Karpas-422 (cell line): ENCODE measurements around the gene CRYAA. TPM values are rescaled to one million over a fixed set of nuclear protein-coding genes. Genes with fewer than 3 reads are reported as not detected.

Source experiments
- DNase-seq: peaks from one replicate; pipeline ENCODE4 v3.0.0-alpha.2; 2015
- H2AFZ ChIP-seq: fragments of 200-600 bp; sonication (generic); 2 replicates; pipeline ENCODE4 v1.6.1; 2014; ENCODE audit warnings: antibody characterized with exemption, low read length, mixed read lengths
- H3K27ac ChIP-seq: fragments of 200-600 bp; sonication (generic); 2 replicates; pipeline ENCODE4 v1.5.1; 2014; ENCODE audit warnings: mild to moderate bottlenecking, low read length, moderate library complexity
- H3K27me3 ChIP-seq: fragments of 200-600 bp; sonication (generic); 2 replicates; pipeline ENCODE4 v1.6.1; 2014; ENCODE audit warnings: low read length, mixed read lengths
- H3K36me3 ChIP-seq: fragments of 200-600 bp; sonication (generic); 2 replicates; pipeline ENCODE4 v1.6.1; 2014; ENCODE audit warnings: low read length, mixed read lengths; ENCODE audit not compliant: insufficient read depth
- H3K4me1 ChIP-seq: fragments of 200-600 bp; sonication (generic); 2 replicates; pipeline ENCODE4 v1.6.1; 2014; ENCODE audit warnings: mild to moderate bottlenecking, low read length, mixed read lengths
- H3K4me2 ChIP-seq: fragments of 200-600 bp; sonication (generic); 2 replicates; pipeline ENCODE4 v1.6.1; 2014; ENCODE audit warnings: low read length, low read depth, mild to moderate bottlenecking; ENCODE audit not compliant: poor library complexity, severe bottlenecking
- H3K4me3 ChIP-seq: fragments of 200-600 bp; sonication (generic); 2 replicates; pipeline ENCODE4 v1.5.1; 2014; ENCODE audit warnings: mild to moderate bottlenecking, antibody characterized with exemption, low read length, mixed read lengths
- H3K79me2 ChIP-seq: fragments of 200-600 bp; sonication (generic); 2 replicates; pipeline ENCODE4 v1.6.1; 2014; ENCODE audit warnings: mild to moderate bottlenecking, low read length, mixed read lengths
- H3K9ac ChIP-seq: fragments of 200-600 bp; sonication (generic); 2 replicates; pipeline ENCODE4 v1.6.0; 2014; ENCODE audit warnings: low read length
- H3K9me2 ChIP-seq: fragments of 200-600 bp; sonication (generic), shearing (Covaris generic); replicated peaks from 2 replicates; pipeline ENCODE4 v1.6.0; 2014; ENCODE audit warnings: mild to moderate bottlenecking, low read length, moderate library complexity; ENCODE audit not compliant: insufficient read depth
- H3K9me3 ChIP-seq: fragments of 300-700, 200-600 bp; sonication (generic); 2 replicates; pipeline ENCODE4 v1.6.1; 2014; ENCODE audit warnings: low read length, mixed read lengths
- H4K20me1 ChIP-seq: fragments of 200-600 bp; sonication (generic); 2 replicates; pipeline ENCODE4 v1.6.1; 2014; ENCODE audit warnings: mild to moderate bottlenecking, antibody characterized with exemption, low read length, low read depth; ENCODE audit not compliant: insufficient read depth
- total RNA-seq: library from RNA; depleted of rRNA; stranded (reverse); fragments of >200 nt; shearing (Covaris generic); gene quantifications from 2 replicates; pipeline ENCODE4 v1.2.3, GENCODE V29; 2014; ENCODE audit warnings: low replicate concordance

The CRYAA gene
- total RNA-seq, 1 experiment from 2014 or later = not detected

GRCh38 chr21:43192501-43193081, 23.8 kb downstream of the CRYAA start:
- peaks cover 4% of the 10 kb centered on the region; the same call in 1 of the 2 replicates for H3K9me3 ChIP-seq
- H3K36me3 ChIP-seq = no peaks in the 10 kb centered on the region
- no peak overlapping the region for H3K27ac ChIP-seq
- H3K9me2 ChIP-seq = no peaks in the 10 kb centered on the region
- H3K4me3 ChIP-seq = no peak overlapping the region
- H3K9ac ChIP-seq = no peak overlapping the region
- H3K27me3 ChIP-seq = no peaks in the 10 kb centered on the region
- H3K4me1 ChIP-seq = peaks cover 63% of the 10 kb centered on the region
- H4K20me1 ChIP-seq = no peaks in the 10 kb centered on the region
- peak; percentile 67 for DNase-seq
- no peak overlapping the region for H2AFZ ChIP-seq
- no peak overlapping the region for H3K4me2 ChIP-seq
- no peaks in the 10 kb centered on the region for H3K79me2 ChIP-seq

- Histone ChIP-seq H3K4me2 (peak overlapping the region; percentile 24), H3K36me3 (no peaks in the 10 kb centered on the region), H3K79me2 (no peaks in the 10 kb centered on the region), H3K4me3 (no peak overlapping the region), H3K27me3 (no peaks in the 10 kb centered on the region), H4K20me1 (no peaks in the 10 kb centered on the region), H3K9me3 (peaks cover 7% of the 10 kb centered on the region), H3K4me1 (peaks cover 60% of the 10 kb centered on the region), H3K9me2 (no peaks in the 10 kb centered on the region), H3K9ac (no peak overlapping the region), H2AFZ (no peak overlapping the region), H3K27ac (no peak overlapping the region)
- no peak for DNase-seq
These were observed 24.4 kb downstream of the CRYAA start for GRCh38 chr21:43193088-43193650.

- peaks cover 13% of the 10 kb centered on the region for H3K9me3 ChIP-seq
- peak overlapping the region; percentile 15; the same call in 1 of the 2 replicates for H3K9ac ChIP-seq
- H3K36me3 ChIP-seq = no peaks in the 10 kb centered on the region
- H2AFZ ChIP-seq = no peak overlapping the region
- DNase-seq = peak; percentile 72
- no peak overlapping the region for H3K27ac ChIP-seq
- no peaks in the 10 kb centered on the region for H3K79me2 ChIP-seq
- H3K9me2 ChIP-seq = no peaks in the 10 kb centered on the region
- H4K20me1 ChIP-seq = no peaks in the 10 kb centered on the region
- no peaks in the 10 kb centered on the region for H3K27me3 ChIP-seq
- peaks cover 54% of the 10 kb centered on the region for H3K4me1 ChIP-seq
- H3K4me3 ChIP-seq = no peak overlapping the region
- H3K4me2 ChIP-seq = peak overlapping the region; percentile 24
These were observed 25.0 kb downstream of the CRYAA start for GRCh38 chr21:43193651-43194302.

GRCh38 chr21:43194303-43195120, 25.7 kb downstream of the CRYAA start:
- Histone ChIP-seq H2AFZ (no peak overlapping the region), H3K4me1 (peaks cover 46% of the 10 kb centered on the region), H3K27ac (no peak overlapping the region), H3K9me2 (no peaks in the 10 kb centered on the region), H3K4me3 (no peak overlapping the region), H3K9me3 (peaks cover 20% of the 10 kb centered on the region), H3K36me3 (no peaks in the 10 kb centered on the region), H3K4me2 (peak overlapping the region; percentile 24), H4K20me1 (no peaks in the 10 kb centered on the region), H3K27me3 (no peaks in the 10 kb centered on the region), H3K9ac (peak overlapping the region; percentile 15; the same call in 1 of the 2 replicates), H3K79me2 (no peaks in the 10 kb centered on the region)
- DNase-seq = no peak

GRCh38 chr21:43195121-43196021, 26.6 kb downstream of the CRYAA start:
- H3K27me3 ChIP-seq = no peaks in the 10 kb centered on the region
- no peaks in the 10 kb centered on the region for H4K20me1 ChIP-seq
- H3K36me3 ChIP-seq = no peaks in the 10 kb centered on the region
- H3K4me3 ChIP-seq = no peak overlapping the region
- no peak overlapping the region for H3K4me2 ChIP-seq
- no peak overlapping the region for H3K9ac ChIP-seq
- no peak overlapping the region for H3K27ac ChIP-seq
- no peaks in the 10 kb centered on the region for H3K9me2 ChIP-seq
- DNase-seq = no peak
- H2AFZ ChIP-seq = no peak overlapping the region
- H3K4me1 ChIP-seq = peaks cover 42% of the 10 kb centered on the region
- H3K79me2 ChIP-seq = no peaks in the 10 kb centered on the region
- peaks cover 29% of the 10 kb centered on the region for H3K9me3 ChIP-seq

- DNase-seq = no peak
- peaks cover 6% of the 10 kb centered on the region; the same call in 1 of the 2 replicates for H3K36me3 ChIP-seq
- H3K4me2 ChIP-seq = no peak overlapping the region
- peaks cover 42% of the 10 kb centered on the region for H3K4me1 ChIP-seq
- no peaks in the 10 kb centered on the region for H4K20me1 ChIP-seq
- no peaks in the 10 kb centered on the region for H3K9me2 ChIP-seq
- peaks cover 36% of the 10 kb centered on the region for H3K9me3 ChIP-seq
- H3K27me3 ChIP-seq = no peaks in the 10 kb centered on the region
- no peak overlapping the region for H3K27ac ChIP-seq
- H3K9ac ChIP-seq = no peak overlapping the region
- no peak overlapping the region for H3K4me3 ChIP-seq
- H2AFZ ChIP-seq = no peak overlapping the region
- no peaks in the 10 kb centered on the region for H3K79me2 ChIP-seq
These were observed 28.0 kb downstream of the CRYAA start for GRCh38 chr21:43196826-43197225.

GRCh38 chr21:43198376-43198775, 29.6 kb downstream of the CRYAA start:
- peaks cover 6% of the 10 kb centered on the region; the same call in 1 of the 2 replicates for H3K36me3 ChIP-seq
- no peaks in the 10 kb centered on the region for H3K9me2 ChIP-seq
- H3K27ac ChIP-seq = no peak overlapping the region
- no peaks in the 10 kb centered on the region for H3K79me2 ChIP-seq
- no peak overlapping the region for H3K4me2 ChIP-seq
- H3K27me3 ChIP-seq = no peaks in the 10 kb centered on the region
- H3K9ac ChIP-seq = no peak overlapping the region
- no peaks in the 10 kb centered on the region for H4K20me1 ChIP-seq
- DNase-seq = no peak
- H3K4me1 ChIP-seq = peaks cover 32% of the 10 kb centered on the region
- H3K4me3 ChIP-seq = no peak overlapping the region
- peaks cover 36% of the 10 kb centered on the region for H3K9me3 ChIP-seq
- H2AFZ ChIP-seq = no peak overlapping the region
